CD4-positive, alpha-beta memory T cell (primary cell): Measurements from ENCODE around the gene GORASP1. TPM values are rescaled to one million over a fixed set of nuclear protein-coding genes. Genes with fewer than 3 reads are reported as not detected.
A peak's percentile ranks its signal among the peaks of the same experiment; 100 is the strongest.

Experiments
- CTCF ChIA-PET: fragments of 350-600 bp; sonication (Branson Sonifier 250); formaldehyde crosslinking; loops from one replicate; lab custom pipeline; 2021; ENCODE audit warnings: inconsistent platforms; ENCODE audit not compliant: partially characterized antibody; lab: Charles Lee
- POLR2A ChIA-PET: fragments of 350-600 bp; sonication (Branson Sonifier 250); formaldehyde crosslinking; loops from one replicate; lab custom pipeline; 2021; ENCODE audit not compliant: partially characterized antibody; lab: Charles Lee
- DNase-seq, 5 donors: peaks; one replicate each; pipeline versions ENCODE4 v3.0.0 to v3.0.0-alpha.2; 2020 to 2022; ENCODE audit warnings: mixed read lengths in 1 of 5
- H3K27ac ChIP-seq: one replicate; pipeline ENCODE4 v1.7.0; 2013; ENCODE audit warnings: low read depth, low read length
- H3K27me3 ChIP-seq: 2 replicates; pipeline ENCODE4 v1.7.0; 2013; ENCODE audit warnings: mild to moderate bottlenecking, low read length, moderate library complexity; ENCODE audit not compliant: insufficient read depth
- H3K36me3 ChIP-seq: 2 replicates; pipeline ENCODE4 v1.7.0; 2013; ENCODE audit warnings: mild to moderate bottlenecking, low read length, moderate library complexity; ENCODE audit not compliant: insufficient read depth
- H3K4me1 ChIP-seq: 2 replicates; pipeline ENCODE4 v1.7.0; 2013; ENCODE audit warnings: mild to moderate bottlenecking, low read length, moderate library complexity; ENCODE audit not compliant: insufficient read depth
- H3K4me3 ChIP-seq, 2 donors: one replicate each; pipeline ENCODE4 v1.7.0; 2013; ENCODE audit warnings: low read length in 2 of 2, mild to moderate bottlenecking in 1 of 2
- H3K9me3 ChIP-seq, 2 donors: one replicate each; pipeline ENCODE4 v1.7.0; 2013; ENCODE audit warnings: low read length in 2 of 2, control low read depth in 1 of 2; ENCODE audit not compliant: control insufficient read depth in 1 of 2
- H3K27ac Mint-ChIP-seq, 7 donors: one replicate each; pipeline ENCODE4 v1.8.0; 2020 to 2021; ENCODE audit warnings: mixed read lengths in 7 of 7, mild to moderate bottlenecking in 6 of 7, inconsistent platforms in 3 of 7, moderate library complexity in 3 of 7
- H3K27me3 Mint-ChIP-seq, 2 donors: one replicate each; pipeline ENCODE4 v1.8.0; 2020 to 2021; ENCODE audit warnings: mixed read lengths in 2 of 2
- H3K36me3 Mint-ChIP-seq, 2 donors: one replicate each; pipeline ENCODE4 v1.8.0; 2020 to 2021; ENCODE audit warnings: mixed read lengths in 2 of 2, inconsistent platforms in 1 of 2, mild to moderate bottlenecking in 1 of 2
- H3K4me1 Mint-ChIP-seq, 4 donors: one replicate each; pipeline ENCODE4 v1.8.0; 2020 to 2021; ENCODE audit warnings: mixed read lengths in 4 of 4, mild to moderate bottlenecking in 1 of 4
- H3K4me3 Mint-ChIP-seq, 8 donors: one replicate each; pipeline ENCODE4 v1.8.0; 2020 to 2021; ENCODE audit warnings: mixed read lengths in 8 of 8, mild to moderate bottlenecking in 7 of 8, moderate library complexity in 6 of 8, inconsistent platforms in 3 of 8
- H3K9me3 Mint-ChIP-seq, 8 donors: one replicate each; pipeline ENCODE4 v1.8.0; 2020 to 2021; ENCODE audit warnings: mixed read lengths in 8 of 8, mild to moderate bottlenecking in 5 of 8, inconsistent platforms in 3 of 8, moderate library complexity in 1 of 8
- intact Hi-C: fragments of 100-400 bp; cut with micrococcal nuclease; formaldehyde crosslinking; loops from one replicate; pipeline ENCODE4 v1.15.1; 2023
- polyA plus RNA-seq, 2 donors: library from polyadenylated mRNA; unstranded; fragments of 300-500 nt; fragmentation: Illumina TruSeq; gene quantifications; one replicate each; pipeline ENCODE4 v1.2.3, GENCODE V29; 2021
- total RNA-seq, 2 experiments: library from RNA; stranded (reverse); gene quantifications; one replicate each; pipeline ENCODE4 v1.2.3, GENCODE V29; 2021

GORASP1 gene
- total and polyA plus RNA-seq, 4 experiments from 2014 or later: 21.5 to 58.4 (median 39.6) TPM

DNA sequence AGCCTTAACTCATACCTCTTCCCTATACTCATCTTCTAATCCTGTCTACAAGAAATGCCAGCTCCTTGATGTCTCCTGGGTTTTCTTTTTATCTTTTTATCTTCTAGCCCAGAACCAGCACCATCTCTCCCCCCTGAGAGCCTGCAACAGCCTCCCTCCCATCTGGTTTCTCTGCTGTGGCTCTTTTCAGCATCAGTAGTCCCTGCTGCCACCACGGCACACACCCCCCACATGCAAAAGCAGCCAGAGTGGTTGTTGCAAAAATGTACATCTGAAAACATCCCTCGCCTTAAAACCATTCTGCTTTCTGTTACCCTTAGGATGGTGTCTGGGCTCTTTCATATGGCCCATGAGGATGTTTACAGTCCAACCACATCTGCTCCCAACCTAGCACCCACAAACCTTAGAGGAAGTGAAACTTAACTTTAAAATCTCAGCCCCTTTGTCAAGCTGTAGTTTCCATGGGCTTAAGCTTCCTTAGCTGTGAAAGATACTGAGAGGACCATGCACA, 828 bp upstream of the GORASP1 start:
- H3K36me3 Mint-ChIP-seq: peaks cover 0 to 10% of the 10 kb centered on the region in 2 donors
- ChIA-PET CTCF (interaction anchor here (0.7 to 14.8 kb wide), 5 partner anchors 18 to 182 kb away, joined by 3 to 170 read pairs (median 8); no protein-coding TSS in a partner anchor), POLR2A (interaction anchor here (0.8 to 2.8 kb wide), 12 partner anchors 8 to 299 kb away, joined by 3 to 13 read pairs (median 4); partner anchors contain the start of gene RPSA)
- H3K9me3 ChIP-seq: no peaks in the 10 kb centered on the region
- peak; percentile 55 to 61 (median 57) for DNase-seq
- peak overlapping the region; percentile 67 to 71 for H3K4me3 ChIP-seq
- peaks cover 35 to 54% (median 44%) of the 10 kb centered on the region in 4 donors for H3K4me1 Mint-ChIP-seq
- peaks cover 45% of the 10 kb centered on the region for H3K4me1 ChIP-seq
- peak overlapping the region; percentile 88 to 99 (median 96) for H3K27ac Mint-ChIP-seq
- intact Hi-C loops: loop anchor here (5.0 kb wide), 2 partner anchors 56 to 274 kb away; partner anchors contain the start of genes SCN11A, SLC25A38 and WDR48
- no peaks in the 10 kb centered on the region for H3K9me3 Mint-ChIP-seq
- H3K27ac ChIP-seq: peak overlapping the region; percentile 76
- peak overlapping the region; percentile 87 to 99 (median 94) for H3K4me3 Mint-ChIP-seq
- no peaks in the 10 kb centered on the region for H3K27me3 ChIP-seq
- no peaks in the 10 kb centered on the region for H3K36me3 ChIP-seq
- no peaks in the 10 kb centered on the region for H3K27me3 Mint-ChIP-seq

DNA sequence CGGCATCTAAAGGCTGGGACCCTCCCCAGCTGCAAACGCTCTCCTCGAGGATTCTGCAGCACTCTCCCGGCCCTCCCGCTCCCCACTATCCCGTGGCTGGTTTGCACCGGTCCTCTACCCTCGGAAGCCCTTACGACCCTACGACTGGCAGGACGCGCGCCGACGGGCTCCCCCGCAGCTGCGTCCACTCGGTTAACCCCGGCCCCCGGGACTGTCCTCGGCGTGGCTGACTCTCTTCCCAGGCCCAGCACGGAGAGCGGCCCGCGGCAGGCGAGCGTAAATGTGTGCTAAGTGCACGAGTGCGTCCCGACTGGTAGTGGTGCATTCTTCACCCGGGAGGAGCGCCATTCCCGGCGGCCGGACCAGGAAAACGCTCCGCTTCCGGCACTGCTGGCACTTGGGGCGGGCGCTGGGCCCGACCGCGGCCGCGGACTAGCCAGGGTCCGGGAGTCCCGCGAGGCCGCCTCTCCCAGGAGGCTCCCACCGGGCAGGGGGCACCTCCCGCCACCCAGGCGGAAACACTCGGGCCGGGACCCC, 508 bp downstream of the GORASP1 start:
- Mint-ChIP-seq H3K4me3 (peak overlapping the region; percentile 81 to 93 (median 88)), H3K4me1 (peaks cover 42 to 67% (median 55%) of the 10 kb centered on the region in 4 donors), H3K27me3 (no peaks in the 10 kb centered on the region), H3K27ac (peak overlapping the region; percentile 76 to 94 (median 89)), H3K9me3 (no peaks in the 10 kb centered on the region), H3K36me3 (peaks cover 0 to 11% of the 10 kb centered on the region in 2 donors)
- CTCF ChIA-PET: interaction anchor here (5.5 to 14.8 kb wide), 2 partner anchors 19 to 183 kb away, joined by 30 to 170 read pairs; no protein-coding TSS in a partner anchor
- POLR2A ChIA-PET: interaction anchor here (0.7 to 2.8 kb wide), 8 partner anchors 15 to 300 kb away, joined by 3 to 13 read pairs (median 5); partner anchors contain the start of gene RPSA
- peak overlapping the region; percentile 67 to 71 for H3K4me3 ChIP-seq
- H3K36me3 ChIP-seq: no peaks in the 10 kb centered on the region
- peak in 2 of 5 donors; percentile 26 to 52 for DNase-seq
- peak overlapping the region; percentile 76 for H3K27ac ChIP-seq
- H3K4me1 ChIP-seq: peaks cover 45% of the 10 kb centered on the region
- no peaks in the 10 kb centered on the region for H3K9me3 ChIP-seq
- intact Hi-C loops: loop anchor here (2.0 to 5.0 kb wide), 3 partner anchors 55 to 275 kb away; partner anchors contain the start of genes SCN11A, SLC25A38 and WDR48
- no peaks in the 10 kb centered on the region for H3K27me3 ChIP-seq

DNA sequence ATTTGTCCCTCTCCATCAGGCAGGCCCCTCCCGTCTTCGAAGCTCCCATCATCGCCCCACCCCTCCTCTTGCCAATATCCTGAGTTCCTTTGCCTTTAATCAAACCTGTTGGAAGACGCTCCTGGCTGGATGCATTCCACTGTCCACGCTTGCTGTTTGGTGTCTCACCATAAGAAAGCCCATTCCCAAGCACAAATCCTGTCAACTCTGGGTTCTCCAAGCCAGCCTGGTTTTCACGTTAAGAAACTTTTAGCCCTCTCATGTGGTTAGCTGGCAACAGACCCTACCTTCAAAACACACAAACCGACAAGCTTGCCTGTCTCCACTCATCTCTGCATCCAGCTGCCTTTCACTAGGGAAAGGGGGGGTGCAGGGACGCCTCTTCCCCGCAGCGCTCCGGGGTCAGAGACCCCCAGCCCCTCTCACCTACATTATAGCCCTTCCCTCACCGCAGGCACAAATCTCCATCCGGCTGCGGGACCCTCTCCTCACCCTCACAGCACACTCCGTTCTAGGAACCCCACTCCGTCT, 1.1 kb downstream of the GORASP1 start:
- Histone ChIP-seq H3K4me1 (peaks cover 45% of the 10 kb centered on the region), H3K36me3 (no peaks in the 10 kb centered on the region), H3K9me3 (no peaks in the 10 kb centered on the region), H3K4me3 (peak overlapping the region; percentile 67 to 71), H3K27me3 (no peaks in the 10 kb centered on the region), H3K27ac (peak overlapping the region; percentile 76)
- peaks cover 42 to 73% (median 59%) of the 10 kb centered on the region in 4 donors for H3K4me1 Mint-ChIP-seq
- no peaks in the 10 kb centered on the region for H3K9me3 Mint-ChIP-seq
- H3K36me3 Mint-ChIP-seq: peaks cover 0 to 11% of the 10 kb centered on the region in 2 donors
- DNase-seq: no peak
- peak overlapping the region; percentile 81 to 93 (median 88) for H3K4me3 Mint-ChIP-seq
- ChIA-PET CTCF (interaction anchor here (1.2 to 14.8 kb wide), 3 partner anchors 20 to 183 kb away, joined by 7 to 170 read pairs (median 30); no protein-coding TSS in a partner anchor), POLR2A (interaction anchor here (0.7 to 2.8 kb wide), 6 partner anchors 19 to 300 kb away, joined by 3 to 8 read pairs (median 3); partner anchors contain the start of gene RPSA)
- peak overlapping the region; percentile 76 to 94 (median 89) for H3K27ac Mint-ChIP-seq
- H3K27me3 Mint-ChIP-seq: no peaks in the 10 kb centered on the region
- intact Hi-C loops: loop anchor here (2.0 to 5.0 kb wide), 3 partner anchors 54 to 276 kb away; partner anchors contain the start of genes SCN11A, SLC25A38 and WDR48

DNA sequence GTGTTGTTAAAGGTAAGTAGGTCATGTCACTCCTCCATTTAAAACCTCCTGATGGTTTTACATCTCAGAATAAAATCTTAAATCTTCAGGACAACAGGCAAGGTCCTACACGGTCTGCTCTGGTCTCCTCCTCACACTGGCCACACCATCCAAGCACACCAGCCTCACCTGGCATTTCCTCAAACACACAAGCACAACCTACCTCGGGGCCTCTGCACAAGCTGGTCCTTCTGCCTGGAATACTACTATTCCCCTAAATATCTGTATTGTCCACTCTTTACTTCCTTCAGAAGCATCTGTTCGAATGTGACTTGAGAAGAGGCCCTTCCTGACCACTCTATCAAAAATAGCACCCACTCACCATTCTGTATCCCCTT, 1.8 kb downstream of the GORASP1 start:
- DNase-seq: no peak
- ChIA-PET CTCF (interaction anchor here (1.2 to 14.8 kb wide), 3 partner anchors 21 to 184 kb away, joined by 7 to 170 read pairs (median 30); no protein-coding TSS in a partner anchor), POLR2A (interaction anchor here (0.7 to 2.8 kb wide), 5 partner anchors 21 to 301 kb away, joined by 3 to 8 read pairs (median 3); partner anchors contain the start of gene RPSA)
- Histone ChIP-seq H3K9me3 (no peaks in the 10 kb centered on the region), H3K36me3 (peaks cover 3% of the 10 kb centered on the region), H3K27me3 (no peaks in the 10 kb centered on the region), H3K27ac (no peak overlapping the region), H3K4me3 (no peak overlapping the region), H3K4me1 (peaks cover 45% of the 10 kb centered on the region)
- Mint-ChIP-seq H3K27me3 (no peaks in the 10 kb centered on the region), H3K9me3 (no peaks in the 10 kb centered on the region), H3K36me3 (peaks cover 0 to 16% of the 10 kb centered on the region in 2 donors), H3K4me1 (peaks cover 42 to 77% (median 62%) of the 10 kb centered on the region in 4 donors), H3K4me3 (peak overlapping the region in 7 of 8 donors; percentile 81 to 93 (median 87)), H3K27ac (peak overlapping the region; percentile 76 to 94 (median 89))
- intact Hi-C loops: loop anchor here (2.0 to 5.0 kb wide), 3 partner anchors 53 to 277 kb away; partner anchors contain the start of genes SCN11A, SLC25A38 and WDR48

DNA sequence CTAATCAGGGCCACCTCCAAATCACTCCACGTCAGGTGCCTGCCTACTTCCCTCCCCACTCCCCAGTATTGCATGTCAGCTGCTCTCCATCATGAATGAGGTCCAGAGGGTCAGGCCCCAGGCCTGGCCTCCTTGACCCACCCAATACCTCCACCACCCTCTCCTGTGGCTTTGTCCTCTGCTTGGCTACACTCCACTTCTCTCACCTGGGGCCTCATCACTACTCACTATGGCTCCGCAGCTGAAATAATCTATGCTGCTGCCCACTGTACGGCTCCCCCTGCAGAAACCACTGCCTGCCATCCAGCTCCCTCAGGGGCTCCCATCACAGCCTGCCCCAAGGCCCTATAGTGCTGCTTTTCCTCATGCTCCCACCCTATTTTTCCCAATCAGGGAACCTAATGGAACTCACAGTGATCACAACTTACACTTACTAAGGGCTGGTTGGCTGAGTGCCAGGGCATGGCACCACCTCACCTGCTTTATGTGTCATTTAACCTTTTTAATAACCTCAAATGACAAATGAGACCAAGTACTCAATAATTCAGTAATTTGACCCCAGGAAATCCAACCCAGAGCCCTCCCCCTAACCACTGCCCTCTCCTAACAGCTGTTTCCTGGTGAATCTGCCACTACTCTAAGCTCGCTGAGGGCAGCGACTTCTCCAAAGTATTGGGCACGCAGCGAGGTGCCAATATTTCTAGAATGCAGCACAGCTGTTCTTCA, 2.3 kb downstream of the GORASP1 start:
- Histone ChIP-seq H3K4me1 (peaks cover 45% of the 10 kb centered on the region), H3K27me3 (no peaks in the 10 kb centered on the region), H3K27ac (no peak overlapping the region), H3K9me3 (no peaks in the 10 kb centered on the region), H3K36me3 (peaks cover 8% of the 10 kb centered on the region), H3K4me3 (no peak overlapping the region)
- Mint-ChIP-seq H3K27me3 (no peaks in the 10 kb centered on the region), H3K27ac (peak overlapping the region; percentile 28 to 94 (median 85)), H3K4me3 (peak overlapping the region in 7 of 8 donors; percentile 26 to 93 (median 86)), H3K36me3 (peaks cover 0 to 18% of the 10 kb centered on the region in 2 donors), H3K4me1 (peaks cover 42 to 77% (median 62%) of the 10 kb centered on the region in 4 donors), H3K9me3 (no peaks in the 10 kb centered on the region)
- peak in 1 of 5 donors; percentile 18 for DNase-seq
- POLR2A ChIA-PET: interaction anchor here (1.2 to 2.8 kb wide), 2 partner anchors 70 to 302 kb away, joined by 3 to 8 read pairs; partner anchors contain the start of gene RPSA
- intact Hi-C loops: loop anchor here (5.0 kb wide), 2 partner anchors 53 to 277 kb away; partner anchors contain the start of genes SCN11A, SLC25A38 and WDR48
- CTCF ChIA-PET: interaction anchor here (1.2 to 14.8 kb wide), 4 partner anchors 21 to 185 kb away, joined by 4 to 170 read pairs (median 18); no protein-coding TSS in a partner anchor

DNA sequence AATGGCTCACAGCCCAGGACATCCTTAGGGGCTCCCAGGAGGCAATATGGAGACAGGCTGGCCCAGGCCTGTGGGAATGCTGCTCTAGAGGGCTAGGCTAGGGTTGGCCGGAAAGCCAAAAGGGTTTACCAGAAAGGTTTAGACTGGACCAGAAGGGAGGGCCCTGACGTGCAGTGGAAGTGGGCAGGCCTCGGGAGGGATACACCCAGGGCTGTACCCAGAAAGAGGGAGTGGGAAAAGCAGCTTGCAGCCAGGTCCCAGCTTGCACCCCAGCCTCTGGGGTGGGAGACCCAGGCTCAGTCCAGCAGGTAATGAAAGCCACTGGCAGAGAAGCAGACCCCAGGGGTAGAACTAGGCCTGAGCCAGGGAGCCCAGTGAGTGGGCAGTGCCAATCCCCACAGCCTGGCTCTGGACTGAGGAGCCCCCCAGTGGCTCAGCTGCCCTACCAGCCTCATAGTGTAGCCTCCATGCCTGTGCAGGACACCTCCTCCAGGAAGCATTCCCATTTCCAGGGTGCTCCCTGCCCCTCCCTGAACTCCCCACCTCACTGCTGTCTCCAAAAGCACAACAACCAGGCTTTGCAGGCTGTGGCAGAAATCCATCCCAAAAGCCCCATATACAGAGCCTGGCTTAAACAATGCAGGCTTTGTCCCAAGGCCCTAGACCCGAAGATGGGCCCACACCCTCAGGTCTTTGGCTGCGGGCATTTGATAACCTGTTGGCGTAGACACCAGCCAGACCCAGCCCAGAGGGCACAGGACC, 3.5 kb downstream of the GORASP1 start:
- H3K4me3 Mint-ChIP-seq: peak overlapping the region in 2 of 8 donors; percentile 5 to 9
- CTCF ChIA-PET: interaction anchor here (1.5 to 14.8 kb wide), 2 partner anchors 86 to 186 kb away, joined by 4 to 170 read pairs; no protein-coding TSS in a partner anchor

More for the DNA sequence above, 3.5 kb downstream of the GORASP1 start:
- POLR2A ChIA-PET: no interaction called here
- Histone ChIP-seq H3K4me1 (peaks cover 43% of the 10 kb centered on the region), H3K36me3 (peaks cover 19% of the 10 kb centered on the region), H3K27ac (peak overlapping the region; percentile 19), H3K9me3 (no peaks in the 10 kb centered on the region), H3K4me3 (no peak overlapping the region), H3K27me3 (no peaks in the 10 kb centered on the region)
- Mint-ChIP-seq H3K27ac (peak overlapping the region; percentile 27 to 94 (median 84)), H3K9me3 (no peaks in the 10 kb centered on the region), H3K4me1 (peaks cover 39 to 75% (median 59%) of the 10 kb centered on the region in 4 donors), H3K27me3 (no peaks in the 10 kb centered on the region), H3K36me3 (peaks cover 0 to 26% of the 10 kb centered on the region in 2 donors)
- no peak for DNase-seq
- intact Hi-C loops: no loop called here
